Stimulated activated naive CD8-positive, alpha-beta T cell treated with anti-CD3 and anti-CD28 coated beads, Interleukin-15, Interleukin-2, amounts not matched to agents 100 U/mL and 50 U/mL, for 24 hours (primary cell): ENCODE measurements around the gene ZNFX1.
A peak's percentile ranks its signal among the peaks of the same experiment; 100 is the strongest.
"Not testable (repeated sequence)": the region's sequence is repeated elsewhere in the genome, so short reads cannot be mapped to it uniquely, and the experiment has no call there.

Source experiments
- ATAC-seq: fragments of 150-1000 bp; cut with Tn5 transposase; one replicate; pipeline ENCODE4 v1.10.0; 2021
- DNase-seq: peaks from one replicate; pipeline ENCODE4 v3.0.0; 2021

ZNFX1 gene

DNA sequence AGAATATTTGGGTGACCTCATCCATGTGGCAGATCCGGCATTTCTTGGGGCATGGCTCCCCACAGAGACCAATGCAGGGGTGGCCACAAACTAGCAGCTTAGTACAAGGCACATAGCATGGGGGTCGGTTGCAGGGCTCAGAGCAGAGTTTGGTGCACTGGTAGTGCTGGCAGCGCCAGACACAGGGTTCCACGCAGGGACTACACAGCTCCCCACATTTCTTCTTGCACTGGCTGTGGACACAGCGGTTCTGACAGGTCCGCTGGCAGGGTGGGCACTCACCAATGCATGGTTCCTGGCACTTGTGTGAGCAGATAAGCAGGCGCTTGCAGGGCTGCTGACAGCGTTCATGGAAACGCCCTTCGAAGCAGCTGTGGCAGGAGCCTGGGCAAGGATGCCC is 29.6 kb downstream of the ZNFX1 start:
- DNase-seq (no peak), ATAC-seq (no peak)

DNA sequence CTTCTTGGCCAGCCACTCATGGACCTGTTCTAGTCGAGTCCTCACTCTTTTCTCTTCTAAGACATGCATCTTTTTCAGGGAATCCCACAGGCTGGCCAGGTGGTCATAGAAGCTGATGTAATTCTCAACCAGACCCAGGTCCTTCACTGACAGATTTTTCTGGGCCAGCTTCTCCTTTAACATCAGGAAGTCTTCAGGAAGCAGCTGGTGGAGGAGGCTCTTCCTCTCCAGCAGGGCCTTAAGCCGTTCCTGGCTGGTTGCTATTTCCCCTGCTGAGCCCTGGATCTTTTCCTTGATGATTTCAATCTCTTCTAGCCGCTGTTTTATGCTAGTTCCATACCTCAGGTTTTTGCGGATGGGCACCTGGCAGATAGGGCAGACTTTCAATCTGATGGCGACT is 30.1 kb downstream of the ZNFX1 start:
- DNase-seq (no peak), ATAC-seq (no peak)

- ATAC-seq (no peak), DNase-seq (no peak)
These were observed 30.6 kb downstream of the ZNFX1 start for GRCh38 chr20:49247169-49247723.

GRCh38 chr20:49245921-49246740 is 31.7 kb downstream of the ZNFX1 start:
- ATAC-seq = peak; percentile 54
- no peak for DNase-seq

DNA sequence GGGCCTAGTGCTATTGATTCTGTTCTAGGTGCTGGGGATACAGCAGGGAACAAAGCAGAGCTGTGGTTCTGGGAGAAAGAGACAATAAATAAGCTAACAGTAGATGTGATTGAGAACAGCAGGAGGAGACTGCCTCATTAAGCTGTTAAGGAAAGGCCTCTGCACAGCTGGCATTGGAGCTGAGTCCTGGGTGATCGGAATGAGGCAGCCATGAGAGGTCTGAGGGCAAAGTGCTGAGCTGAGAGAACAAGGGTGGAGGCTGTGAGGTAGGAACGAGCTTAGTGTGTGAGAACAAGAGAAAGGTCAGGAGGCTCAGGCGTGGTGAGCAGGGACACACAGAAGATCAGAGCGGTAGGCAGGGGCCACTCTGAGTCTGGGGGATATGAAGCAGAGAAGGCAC is 40.3 kb downstream of the ZNFX1 start:
- no peak for DNase-seq
- no peak for ATAC-seq

GRCh38 chr20:49236301-49236700 is 41.6 kb downstream of the ZNFX1 start:
- DNase-seq (no peak), ATAC-seq (no peak)

- DNase-seq (no peak), ATAC-seq (no peak)
These were observed 43.0 kb downstream of the ZNFX1 start for GRCh38 chr20:49234831-49235230.

DNA sequence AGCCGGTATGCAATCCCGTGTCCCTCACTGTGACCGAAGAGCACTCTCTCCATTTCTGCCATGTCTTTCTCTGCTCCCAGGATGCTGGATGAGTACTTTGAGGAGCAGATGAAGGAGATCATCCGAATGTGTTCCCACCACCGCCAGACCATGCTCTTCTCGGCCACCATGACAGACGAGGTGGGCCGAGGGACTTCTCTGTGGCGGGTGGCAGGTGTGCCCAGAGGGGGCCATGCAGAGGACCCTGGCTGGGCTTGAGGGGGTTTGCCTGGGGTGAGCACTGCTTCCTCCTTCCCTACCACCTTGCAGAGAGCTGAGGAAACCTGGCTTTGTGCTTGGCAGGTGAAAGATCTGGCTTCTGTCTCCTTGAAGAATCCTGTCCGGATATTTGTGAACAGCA is 44.6 kb downstream of the ZNFX1 start:
- DNase-seq = no peak

DNA sequence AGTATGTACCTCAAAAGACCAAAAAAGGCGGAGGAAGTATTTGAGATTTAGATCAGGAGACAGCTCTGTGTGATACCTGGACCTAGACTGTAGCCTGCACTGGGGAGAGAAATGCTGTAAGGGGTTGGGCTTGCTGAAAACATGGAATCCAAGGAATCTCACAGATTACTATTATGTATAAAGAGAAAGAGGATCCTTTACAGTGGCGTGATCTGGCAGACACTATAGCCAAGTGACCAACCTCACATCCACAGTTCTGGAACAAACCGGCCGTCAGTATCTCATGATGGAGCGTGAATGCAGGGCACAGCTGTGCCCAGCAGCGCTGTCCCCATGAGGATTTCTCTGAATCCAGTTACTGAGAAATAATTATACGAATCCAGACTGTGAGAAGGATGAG is 46.4 kb downstream of the ZNFX1 start:
- no peak for DNase-seq
- ATAC-seq = no peak

More for the DNA sequence above, 44.6 kb downstream of the ZNFX1 start:
- ATAC-seq = no peak

DNA sequence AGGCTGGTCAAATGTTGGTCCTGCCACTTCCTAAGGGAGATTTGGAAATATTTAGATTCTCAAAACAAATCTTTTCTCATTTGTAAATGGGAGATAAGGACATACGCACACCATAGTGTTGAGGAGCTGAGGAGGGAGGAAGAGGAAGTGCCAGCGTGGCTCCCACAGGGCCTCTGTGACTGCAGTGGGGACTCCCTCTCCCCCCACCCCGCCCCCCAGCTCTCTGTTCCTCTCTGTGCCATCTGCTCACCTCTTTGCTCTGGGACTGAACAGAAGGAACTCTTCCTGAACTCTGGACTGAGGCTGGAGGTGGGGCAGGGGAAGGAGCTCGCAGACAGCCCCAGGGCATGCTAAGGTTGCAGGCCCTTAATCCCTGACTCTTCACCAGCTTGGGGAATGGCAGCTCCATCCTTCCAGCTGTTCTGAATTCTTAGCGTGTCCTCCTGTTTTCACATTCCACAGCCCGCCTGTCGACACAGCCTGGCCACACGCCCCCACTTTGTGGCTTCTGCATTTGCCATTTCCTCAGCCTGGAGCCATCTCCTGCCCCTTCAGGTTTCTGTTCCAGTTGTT is 47.2 kb downstream of the ZNFX1 start:
- ATAC-seq (no peak), DNase-seq (no peak)

DNA sequence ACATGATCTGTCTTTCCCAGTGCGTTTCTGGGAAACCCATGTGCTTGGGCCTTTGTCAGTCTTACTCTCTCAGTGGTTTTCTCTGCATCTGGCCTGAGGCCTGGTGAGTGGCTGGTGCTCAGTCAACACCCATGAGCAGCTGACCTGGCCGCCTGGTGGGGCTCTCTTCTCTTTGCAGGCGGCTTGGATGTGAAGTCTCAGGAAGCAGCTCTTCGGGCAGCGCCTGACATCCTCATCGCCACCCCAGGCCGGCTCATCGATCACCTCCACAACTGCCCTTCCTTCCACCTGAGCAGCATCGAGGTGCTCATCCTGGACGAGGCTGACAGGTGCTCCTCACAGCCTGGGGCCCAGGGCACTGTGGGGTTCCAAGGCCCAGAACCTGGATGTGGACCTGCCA is 47.8 kb downstream of the ZNFX1 start:
- ATAC-seq (no peak), DNase-seq (no peak)

- ATAC-seq (no peak), DNase-seq (no peak)
These were observed 48.5 kb downstream of the ZNFX1 start for GRCh38 chr20:49229381-49229780.

DNA sequence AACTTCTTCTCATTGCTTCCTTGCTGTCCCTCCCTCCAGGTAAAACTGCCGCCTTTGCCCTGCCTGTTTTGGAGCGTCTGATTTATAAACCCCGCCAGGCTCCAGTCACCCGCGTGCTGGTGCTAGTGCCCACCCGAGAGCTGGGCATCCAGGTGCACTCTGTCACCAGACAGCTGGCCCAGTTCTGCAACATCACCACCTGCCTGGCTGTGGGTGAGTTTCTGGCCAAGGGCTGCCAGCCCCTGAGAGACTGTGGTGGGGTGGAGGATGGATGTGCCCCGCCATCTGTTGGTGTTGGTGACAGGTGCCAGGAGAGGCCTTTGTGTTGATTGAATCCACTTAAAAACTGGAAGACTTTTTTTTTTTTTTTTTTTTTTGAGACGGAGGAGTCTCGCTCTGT is 49.2 kb downstream of the ZNFX1 start:
- no peak for ATAC-seq
- no peak for DNase-seq

GRCh38 chr20:49225896-49226295 is 52.0 kb downstream of the ZNFX1 start:
- no peak for ATAC-seq
- DNase-seq = no peak

- DNase-seq (no peak), ATAC-seq (no peak)
These were observed 57.7 kb downstream of the ZNFX1 start for GRCh38 chr20:49219924-49220831.

GRCh38 chr20:49219091-49219923 is 58.5 kb downstream of the ZNFX1 start, which contains the start of gene DDX27:
DDX27 (plus strand) TSS chr20:49219416; CDS start chr20:49219449, 33 bp downstream.
- DNase-seq (peak; percentile 96), ATAC-seq (peak; percentile 93)

DNA sequence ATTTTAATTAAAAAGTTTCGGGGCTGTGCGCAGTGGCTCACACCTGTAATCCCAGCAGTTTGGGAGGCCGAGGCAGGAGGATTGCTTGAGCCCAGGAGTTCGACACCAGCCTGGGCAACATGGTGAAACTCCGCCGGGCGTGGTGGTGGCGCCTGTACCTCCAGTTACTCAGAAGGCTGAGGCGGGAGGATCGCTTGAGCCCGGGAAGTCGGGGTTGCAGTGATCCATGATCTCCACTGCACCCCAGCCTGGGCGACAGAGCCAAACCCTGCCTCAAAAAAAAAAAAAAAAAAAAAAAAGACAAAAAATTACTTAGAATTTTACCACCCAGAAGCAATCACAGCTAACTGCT is 59.1 kb downstream of the ZNFX1 start:
- peak; percentile 31 for DNase-seq
- not testable (repeated sequence) for ATAC-seq

GRCh38 chr20:49216991-49217578 is 60.8 kb downstream of the ZNFX1 start:
- ATAC-seq = peak; percentile 69

DNA sequence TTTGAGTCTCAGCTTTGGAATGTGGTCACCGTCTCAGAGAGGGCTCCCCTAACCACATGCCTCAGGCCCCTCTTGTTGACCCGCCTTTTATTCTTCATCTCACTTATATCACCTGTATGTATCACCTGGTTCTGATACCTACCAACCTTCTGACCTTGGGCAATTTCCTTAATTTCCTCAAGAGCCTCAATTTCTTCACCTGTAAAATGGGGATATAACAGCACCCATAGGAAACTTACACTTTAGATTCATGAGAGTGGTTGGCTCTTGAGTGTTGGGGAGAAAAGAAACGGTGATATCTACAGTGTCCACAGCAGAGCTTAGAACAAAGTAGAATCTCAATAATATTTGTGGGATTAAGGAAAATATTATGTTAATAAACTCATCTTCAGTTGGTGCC is 62.6 kb downstream of the ZNFX1 start:
- DNase-seq (no peak), ATAC-seq (no peak)

More at GRCh38 chr20:49216991-49217578, 60.8 kb downstream of the ZNFX1 start:
- peak; percentile 98 for DNase-seq

- DNase-seq = no peak
- no peak for ATAC-seq
These were observed 63.3 kb downstream of the ZNFX1 start for GRCh38 chr20:49214571-49214970.

GRCh38 chr20:49210757-49211110 is 67.1 kb downstream of the ZNFX1 start:
- no peak for DNase-seq
- no peak for ATAC-seq
